ENCODE results near the gene BCL2L2.

The BCL2L2 gene

DNA sequence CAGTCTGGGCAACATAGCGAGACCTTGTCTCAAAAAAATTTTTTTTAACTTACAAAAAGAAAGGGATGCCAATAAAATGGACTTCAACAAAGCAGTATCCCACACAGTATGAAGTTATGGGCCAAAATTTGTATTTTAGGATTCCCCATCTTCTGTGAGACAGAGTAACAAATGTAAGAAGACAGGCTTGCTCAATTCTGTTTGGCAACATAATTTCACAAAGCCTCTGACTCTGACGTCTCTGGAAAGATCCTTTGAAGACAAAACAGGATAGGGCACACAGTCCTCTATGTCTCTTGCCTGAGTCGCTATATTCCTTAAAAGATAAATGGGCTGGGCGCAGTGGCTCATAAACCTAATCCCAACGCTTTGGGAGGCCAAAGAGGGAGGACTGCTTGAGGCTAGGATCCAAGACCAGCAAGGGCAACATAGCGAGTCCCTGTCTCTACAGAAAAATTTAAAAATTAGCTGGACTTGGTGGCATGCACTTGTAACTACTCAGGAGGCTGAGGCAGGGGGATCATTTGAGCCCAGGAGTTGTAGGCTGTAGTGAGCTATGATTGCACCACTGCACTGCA, 19.6 kb upstream of the BCL2L2 start:
- peak in 1 of 2 experiments; percentile 56 for DNase-seq (ENCODE audit: low read depth in 1 of 2, low spot score in 1 of 2)
- H3K27ac ChIP-seq (replicated peaks) = peak overlapping the region; percentile 76
- TF ChIP-seq SPI1 (IDR thresholded peaks at IDR 0.05; ENCODE audit: borderline replicate concordance, low read depth) = no peak
- TF ChIP-seq GABPA (IDR thresholded peaks at IDR 0.05; ENCODE audit: low read depth) = no peak
- no peaks in the 10 kb centered on the region for H3K27me3 ChIP-seq (ENCODE audit: insufficient read depth, poor library complexity, severe bottlenecking)
- peak overlapping the region; percentile 85 for H3K4me3 ChIP-seq (replicated peaks; ENCODE audit: insufficient read depth, low read length)

DNA sequence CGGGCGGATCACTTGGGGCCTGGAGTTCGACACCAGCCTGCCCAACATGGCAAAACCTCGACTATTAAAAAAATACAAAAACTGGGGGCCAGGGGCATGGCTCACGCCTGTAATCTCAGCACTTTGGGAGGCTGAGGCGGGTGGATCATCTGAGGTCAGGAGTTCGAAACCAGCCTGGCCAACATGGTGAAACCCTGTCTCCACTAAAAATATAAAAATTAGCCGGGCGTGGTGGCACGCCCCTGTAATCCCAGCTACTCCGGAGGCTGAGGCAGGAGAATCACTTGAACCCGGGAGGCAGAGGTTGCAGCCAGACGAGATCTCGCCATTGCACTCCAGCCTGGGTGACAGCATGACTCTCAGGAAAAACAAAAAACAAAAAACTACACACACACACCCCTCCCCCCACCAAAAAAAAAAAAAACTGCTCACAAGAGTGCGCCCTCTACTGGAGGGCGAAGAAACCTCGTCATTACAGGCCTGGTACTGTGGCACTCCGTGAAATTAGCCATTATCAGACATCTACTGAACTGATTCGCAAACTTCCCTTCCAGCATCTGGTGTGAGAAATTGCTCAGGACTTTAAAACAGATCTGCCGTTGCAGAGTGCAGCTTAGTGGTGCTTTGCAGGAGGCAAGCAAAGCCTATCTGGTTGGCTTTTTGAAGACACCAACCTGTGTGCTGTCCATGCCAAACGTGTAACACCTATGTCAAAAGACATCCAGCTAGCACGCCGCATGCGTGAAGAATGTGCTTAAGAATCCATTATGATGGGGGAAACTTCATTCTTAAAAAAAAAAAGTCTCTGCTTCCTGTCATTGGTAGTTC, 11.7 kb upstream of the BCL2L2 start:
- peak overlapping the region; percentile 33 for H3K27ac ChIP-seq (replicated peaks)
- no peaks in the 10 kb centered on the region for H3K27me3 ChIP-seq (ENCODE audit: insufficient read depth, poor library complexity, severe bottlenecking)
- TF ChIP-seq, protein P1, sequence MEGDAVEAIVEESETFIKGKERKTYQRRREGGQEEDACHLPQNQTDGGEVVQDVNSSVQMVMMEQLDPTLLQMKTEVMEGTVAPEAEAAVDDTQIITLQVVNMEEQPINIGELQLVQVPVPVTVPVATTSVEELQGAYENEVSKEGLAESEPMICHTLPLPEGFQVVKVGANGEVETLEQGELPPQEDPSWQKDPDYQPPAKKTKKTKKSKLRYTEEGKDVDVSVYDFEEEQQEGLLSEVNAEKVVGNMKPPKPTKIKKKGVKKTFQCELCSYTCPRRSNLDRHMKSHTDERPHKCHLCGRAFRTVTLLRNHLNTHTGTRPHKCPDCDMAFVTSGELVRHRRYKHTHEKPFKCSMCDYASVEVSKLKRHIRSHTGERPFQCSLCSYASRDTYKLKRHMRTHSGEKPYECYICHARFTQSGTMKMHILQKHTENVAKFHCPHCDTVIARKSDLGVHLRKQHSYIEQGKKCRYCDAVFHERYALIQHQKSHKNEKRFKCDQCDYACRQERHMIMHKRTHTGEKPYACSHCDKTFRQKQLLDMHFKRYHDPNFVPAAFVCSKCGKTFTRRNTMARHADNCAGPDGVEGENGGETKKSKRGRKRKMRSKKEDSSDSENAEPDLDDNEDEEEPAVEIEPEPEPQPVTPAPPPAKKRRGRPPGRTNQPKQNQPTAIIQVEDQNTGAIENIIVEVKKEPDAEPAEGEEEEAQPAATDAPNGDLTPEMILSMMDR (IDR thresholded peaks at IDR 0.05; ENCODE audit: insufficient read depth, low read length) = peak; percentile 65
- TF ChIP-seq POLR2AphosphoS5 (IDR thresholded peaks at IDR 0.05; ENCODE audit: low read depth) = no peak
- peak; percentile 54 to 55 for DNase-seq (ENCODE audit: low read depth in 1 of 2, low spot score in 1 of 2)
- H3K4me3 ChIP-seq (replicated peaks; ENCODE audit: insufficient read depth, low read length) = no peak overlapping the region

DNA sequence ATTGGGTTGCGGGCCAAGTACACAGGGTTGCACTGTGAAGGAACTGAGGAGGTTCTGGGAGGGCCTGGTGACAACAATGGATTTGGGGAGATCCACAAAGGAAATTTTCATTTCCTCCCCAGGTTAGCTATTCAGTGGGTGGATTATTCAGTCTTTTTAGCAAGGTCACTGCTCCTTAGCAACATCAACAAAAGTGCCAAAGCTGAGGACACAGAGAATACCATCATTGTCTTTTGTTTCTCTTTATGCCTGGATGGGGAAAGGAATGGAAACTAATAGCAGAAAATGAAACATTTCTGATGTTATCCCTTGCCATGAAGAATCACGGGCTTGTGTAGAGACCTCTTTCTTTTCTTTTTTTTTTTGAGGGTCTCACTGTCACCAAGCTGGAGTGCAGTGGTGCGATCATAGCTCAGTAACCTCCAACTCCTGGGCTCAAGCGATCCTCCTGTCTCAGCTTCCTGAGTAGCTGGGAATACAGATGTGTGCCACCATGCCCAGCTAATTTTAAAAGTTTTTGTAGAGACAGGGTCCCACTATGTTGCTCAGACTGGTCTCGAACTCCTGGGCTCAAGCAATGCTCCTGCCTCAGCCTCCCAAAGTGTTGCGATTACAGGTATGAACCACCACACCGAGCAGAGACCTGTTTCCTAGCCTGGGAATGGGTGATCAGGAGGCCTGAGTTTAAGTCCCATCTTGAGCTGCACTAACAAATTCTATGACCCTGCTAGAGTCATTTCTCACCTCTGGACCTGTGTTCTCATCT, 10.4 kb upstream of the BCL2L2 start:
- DNase-seq (ENCODE audit: low read depth in 1 of 2, low spot score in 1 of 2) = no peak
- H3K4me3 ChIP-seq (replicated peaks; ENCODE audit: insufficient read depth, low read length) = no peak overlapping the region
- H3K27ac ChIP-seq (replicated peaks) = no peak overlapping the region
- no peaks in the 10 kb centered on the region for H3K27me3 ChIP-seq (ENCODE audit: insufficient read depth, poor library complexity, severe bottlenecking)
- TF ChIP-seq, protein P2, sequence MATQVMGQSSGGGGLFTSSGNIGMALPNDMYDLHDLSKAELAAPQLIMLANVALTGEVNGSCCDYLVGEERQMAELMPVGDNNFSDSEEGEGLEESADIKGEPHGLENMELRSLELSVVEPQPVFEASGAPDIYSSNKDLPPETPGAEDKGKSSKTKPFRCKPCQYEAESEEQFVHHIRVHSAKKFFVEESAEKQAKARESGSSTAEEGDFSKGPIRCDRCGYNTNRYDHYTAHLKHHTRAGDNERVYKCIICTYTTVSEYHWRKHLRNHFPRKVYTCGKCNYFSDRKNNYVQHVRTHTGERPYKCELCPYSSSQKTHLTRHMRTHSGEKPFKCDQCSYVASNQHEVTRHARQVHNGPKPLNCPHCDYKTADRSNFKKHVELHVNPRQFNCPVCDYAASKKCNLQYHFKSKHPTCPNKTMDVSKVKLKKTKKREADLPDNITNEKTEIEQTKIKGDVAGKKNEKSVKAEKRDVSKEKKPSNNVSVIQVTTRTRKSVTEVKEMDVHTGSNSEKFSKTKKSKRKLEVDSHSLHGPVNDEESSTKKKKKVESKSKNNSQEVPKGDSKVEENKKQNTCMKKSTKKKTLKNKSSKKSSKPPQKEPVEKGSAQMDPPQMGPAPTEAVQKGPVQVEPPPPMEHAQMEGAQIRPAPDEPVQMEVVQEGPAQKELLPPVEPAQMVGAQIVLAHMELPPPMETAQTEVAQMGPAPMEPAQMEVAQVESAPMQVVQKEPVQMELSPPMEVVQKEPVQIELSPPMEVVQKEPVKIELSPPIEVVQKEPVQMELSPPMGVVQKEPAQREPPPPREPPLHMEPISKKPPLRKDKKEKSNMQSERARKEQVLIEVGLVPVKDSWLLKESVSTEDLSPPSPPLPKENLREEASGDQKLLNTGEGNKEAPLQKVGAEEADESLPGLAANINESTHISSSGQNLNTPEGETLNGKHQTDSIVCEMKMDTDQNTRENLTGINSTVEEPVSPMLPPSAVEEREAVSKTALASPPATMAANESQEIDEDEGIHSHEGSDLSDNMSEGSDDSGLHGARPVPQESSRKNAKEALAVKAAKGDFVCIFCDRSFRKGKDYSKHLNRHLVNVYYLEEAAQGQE (IDR thresholded peaks at IDR 0.05; ENCODE audit: insufficient replicate concordance, low read depth) = no peak
- TF ChIP-seq, protein P1 (IDR thresholded peaks at IDR 0.05; ENCODE audit: insufficient read depth, low read length) = no peak
- no peak for TF ChIP-seq SPI1 (IDR thresholded peaks at IDR 0.05; ENCODE audit: borderline replicate concordance, low read depth)
- TF ChIP-seq GABPA (IDR thresholded peaks at IDR 0.05; ENCODE audit: low read depth) = no peak
- TF ChIP-seq POLR2AphosphoS5 (IDR thresholded peaks at IDR 0.05; ENCODE audit: low read depth) = no peak

DNA sequence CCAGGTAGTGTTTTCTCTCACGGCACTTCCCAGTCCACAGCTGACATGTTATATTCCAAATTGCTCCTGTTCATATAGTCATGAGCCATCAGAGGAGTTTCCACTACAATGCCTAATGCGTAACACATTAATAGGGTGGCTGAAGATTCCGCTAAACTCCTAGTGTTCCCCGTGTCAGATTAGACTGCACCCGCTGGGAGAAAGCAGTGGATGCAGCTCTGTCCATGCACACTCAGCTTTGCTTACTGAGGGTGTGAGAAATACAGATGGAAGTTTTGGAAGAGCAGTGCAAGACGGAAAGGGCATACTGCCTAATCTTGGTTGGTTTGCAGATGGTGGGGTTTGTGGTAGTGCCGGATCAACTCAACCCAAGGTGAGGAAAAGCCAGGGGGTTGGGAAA, 9.5 kb upstream of the BCL2L2 start:
- H3K27me3 ChIP-seq (ENCODE audit: insufficient read depth, poor library complexity, severe bottlenecking) = no peaks in the 10 kb centered on the region
- no peak overlapping the region for H3K4me3 ChIP-seq (replicated peaks; ENCODE audit: insufficient read depth, low read length)
- no peak overlapping the region for H3K27ac ChIP-seq (replicated peaks)
- no peak for DNase-seq (ENCODE audit: low read depth in 1 of 2, low spot score in 1 of 2)
- no peak for TF ChIP-seq GABPA (IDR thresholded peaks at IDR 0.05; ENCODE audit: low read depth)

DNA sequence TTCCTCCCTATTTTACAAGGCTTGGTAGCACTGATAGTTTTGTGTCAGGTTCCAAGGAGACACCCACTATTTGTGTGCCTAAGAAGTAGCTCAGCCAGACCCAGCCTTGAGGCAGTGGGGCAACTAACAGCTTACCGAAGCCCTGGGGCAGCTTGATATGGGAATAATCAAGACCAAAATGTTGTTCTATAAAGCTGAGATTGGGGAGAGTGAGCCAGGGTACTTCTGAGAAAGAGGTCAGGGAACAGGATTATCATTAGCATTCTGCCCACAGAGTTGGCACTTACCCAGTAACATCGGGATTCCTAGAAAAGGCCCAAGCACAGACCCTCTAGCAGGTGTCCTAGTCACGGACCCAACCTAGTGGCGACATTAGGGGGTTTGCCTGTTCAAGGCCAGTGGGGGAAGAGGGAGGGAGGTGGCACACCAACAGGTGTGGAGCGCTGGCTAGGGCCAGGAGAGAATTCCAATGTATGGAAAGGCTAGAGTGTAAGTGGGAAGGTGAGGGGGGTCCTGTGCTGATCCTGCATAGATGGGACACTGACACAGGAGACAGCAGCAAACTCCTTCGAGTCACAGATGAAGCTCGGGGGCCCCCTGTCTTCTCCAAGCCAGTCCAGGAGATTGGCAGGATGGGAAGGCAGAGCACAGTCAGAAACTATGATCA, 8.9 kb upstream of the BCL2L2 start:
- Histone ChIP-seq H3K27ac (replicated peaks) (no peak overlapping the region), H3K4me3 (replicated peaks; ENCODE audit: insufficient read depth, low read length) (no peak overlapping the region), H3K27me3 (ENCODE audit: insufficient read depth, poor library complexity, severe bottlenecking) (no peaks in the 10 kb centered on the region)
- TF ChIP-seq GABPA (IDR thresholded peaks at IDR 0.05; ENCODE audit: low read depth) (no peak), SPI1 (IDR thresholded peaks at IDR 0.05; ENCODE audit: borderline replicate concordance, low read depth) (no peak), POLR2AphosphoS5 (IDR thresholded peaks at IDR 0.05; ENCODE audit: low read depth) (no peak)
- TF ChIP-seq, protein P1 (IDR thresholded peaks at IDR 0.05; ENCODE audit: insufficient read depth, low read length) = no peak
- TF ChIP-seq, protein P2 (IDR thresholded peaks at IDR 0.05; ENCODE audit: insufficient replicate concordance, low read depth) = no peak
- no peak for DNase-seq (ENCODE audit: low read depth in 1 of 2, low spot score in 1 of 2)
